HT1080 (cell line): ENCODE results near the gene SNX8. TPM values are rescaled to one million over a fixed set of nuclear protein-coding genes. Genes with fewer than 3 reads are reported as not detected.

Experiments used
- DNase-seq: peaks from one replicate; pipeline ENCODE4 v3.0.0-alpha.2; 2015; ENCODE audit warnings: low read depth
- total RNA-seq: library from RNA; depleted of rRNA; stranded (reverse); fragments of >200 nt; shearing (Covaris generic); gene quantifications from 2 replicates; pipeline ENCODE4 v1.2.3, GENCODE V29; 2014

Gene SNX8
- total RNA-seq, 1 experiment from 2014 or later = 16.7 TPM

- no peak for DNase-seq
These were observed 66.9 kb downstream of the SNX8 start for GRCh38 chr7:2247141-2247995.

GRCh38 chr7:2245883-2246675, 68.2 kb downstream of the SNX8 start:
- no peak for DNase-seq

- DNase-seq = no peak
These were observed 69.7 kb downstream of the SNX8 start for GRCh38 chr7:2244404-2244995.

- DNase-seq = no peak
These were observed 70.8 kb downstream of the SNX8 start for GRCh38 chr7:2243458-2243857.

- peak; percentile 35 for DNase-seq
These were observed 71.5 kb downstream of the SNX8 start for GRCh38 chr7:2242541-2243429.

GRCh38 chr7:2241580-2242540, 72.4 kb downstream of the SNX8 start, which contains the start of the genes MRM2 and NUDT1:
TSS of gene MRM2 (minus strand) at chr7:2242205. CDS start at chr7:2242169, 36 bp downstream.
TSS of gene NUDT1 (plus strand) at chr7:2242226. CDS start at chr7:2244575, 2,349 bp downstream.
- DNase-seq = peak; percentile 68

GRCh38 chr7:2239242-2239641, 75.0 kb downstream of the SNX8 start:
- no peak for DNase-seq

- DNase-seq = no peak
These were observed 77.1 kb downstream of the SNX8 start for GRCh38 chr7:2237109-2237602.

GRCh38 chr7:2233926-2234325, 80.3 kb downstream of the SNX8 start:
- DNase-seq = no peak

- DNase-seq = peak; percentile 84
These were observed 81.3 kb downstream of the SNX8 start, which contains the start of gene MAD1L1 for GRCh38 chr7:2232766-2233520. TSS of gene MAD1L1 (minus strand) at chr7:2232945. CDS start at chr7:2230133, 2,812 bp downstream.

- DNase-seq = no peak
These were observed 82.1 kb downstream of the SNX8 start for GRCh38 chr7:2231992-2232765.

- no peak for DNase-seq
These were observed 83.4 kb downstream of the SNX8 start for GRCh38 chr7:2230882-2231281.

- no peak for DNase-seq
These were observed 84.0 kb downstream of the SNX8 start for GRCh38 chr7:2230226-2230625.

GRCh38 chr7:2229467-2229866, 84.8 kb downstream of the SNX8 start:
- DNase-seq = no peak

GRCh38 chr7:2228921-2229320, 85.3 kb downstream of the SNX8 start:
- no peak for DNase-seq

GRCh38 chr7:2227699-2228098, 86.5 kb downstream of the SNX8 start:
- DNase-seq = no peak

- no peak for DNase-seq
These were observed 88.4 kb downstream of the SNX8 start for GRCh38 chr7:2225830-2226229.

- DNase-seq = no peak
These were observed 88.9 kb downstream of the SNX8 start for GRCh38 chr7:2225336-2225735.
